ENCODE data around the gene PDK1. TPM values are rescaled to one million over a fixed set of nuclear protein-coding genes. Genes with fewer than 3 reads are reported as not detected.

Gene PDK1
- total RNA-seq, 1 donor from 2014 or later: 51.2 TPM

DNA sequence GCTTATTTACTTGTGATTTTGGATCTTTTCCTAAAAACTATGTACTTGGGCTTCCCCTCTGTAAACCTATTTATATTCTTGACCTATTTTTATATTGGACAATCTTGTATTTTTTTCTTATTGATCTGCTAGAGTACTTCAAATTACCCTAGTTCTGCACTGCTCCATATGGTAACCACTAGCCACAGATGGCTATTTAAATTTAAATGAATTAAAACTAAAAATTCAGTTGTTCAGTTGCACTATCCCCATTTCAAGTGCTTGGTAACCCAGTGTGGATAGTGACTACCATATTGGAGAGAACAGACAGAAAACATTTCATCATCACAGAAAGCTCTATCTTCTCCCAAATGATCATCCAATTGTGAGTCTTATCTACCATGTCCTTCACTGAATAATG is 74.3 kb downstream of the PDK1 start:
- H3K36me3 ChIP-seq: no peaks in the 10 kb centered on the region
- H3K4me3 ChIP-seq: no peak overlapping the region
- no peak for DNase-seq
- no peaks in the 10 kb centered on the region for H3K4me1 ChIP-seq
- no peaks in the 10 kb centered on the region for H3K9me3 ChIP-seq (replicated peaks)
- H3K27ac ChIP-seq (replicated peaks): no peak overlapping the region
- TF ChIP-seq, protein P1, sequence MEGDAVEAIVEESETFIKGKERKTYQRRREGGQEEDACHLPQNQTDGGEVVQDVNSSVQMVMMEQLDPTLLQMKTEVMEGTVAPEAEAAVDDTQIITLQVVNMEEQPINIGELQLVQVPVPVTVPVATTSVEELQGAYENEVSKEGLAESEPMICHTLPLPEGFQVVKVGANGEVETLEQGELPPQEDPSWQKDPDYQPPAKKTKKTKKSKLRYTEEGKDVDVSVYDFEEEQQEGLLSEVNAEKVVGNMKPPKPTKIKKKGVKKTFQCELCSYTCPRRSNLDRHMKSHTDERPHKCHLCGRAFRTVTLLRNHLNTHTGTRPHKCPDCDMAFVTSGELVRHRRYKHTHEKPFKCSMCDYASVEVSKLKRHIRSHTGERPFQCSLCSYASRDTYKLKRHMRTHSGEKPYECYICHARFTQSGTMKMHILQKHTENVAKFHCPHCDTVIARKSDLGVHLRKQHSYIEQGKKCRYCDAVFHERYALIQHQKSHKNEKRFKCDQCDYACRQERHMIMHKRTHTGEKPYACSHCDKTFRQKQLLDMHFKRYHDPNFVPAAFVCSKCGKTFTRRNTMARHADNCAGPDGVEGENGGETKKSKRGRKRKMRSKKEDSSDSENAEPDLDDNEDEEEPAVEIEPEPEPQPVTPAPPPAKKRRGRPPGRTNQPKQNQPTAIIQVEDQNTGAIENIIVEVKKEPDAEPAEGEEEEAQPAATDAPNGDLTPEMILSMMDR (IDR thresholded peaks at IDR 0.05; ENCODE audit: borderline replicate concordance): no peak
- H3K27me3 ChIP-seq (ENCODE audit: low read depth): no peaks in the 10 kb centered on the region
- intact Hi-C loops (cut with micrococcal nuclease): no loop called here

DNA sequence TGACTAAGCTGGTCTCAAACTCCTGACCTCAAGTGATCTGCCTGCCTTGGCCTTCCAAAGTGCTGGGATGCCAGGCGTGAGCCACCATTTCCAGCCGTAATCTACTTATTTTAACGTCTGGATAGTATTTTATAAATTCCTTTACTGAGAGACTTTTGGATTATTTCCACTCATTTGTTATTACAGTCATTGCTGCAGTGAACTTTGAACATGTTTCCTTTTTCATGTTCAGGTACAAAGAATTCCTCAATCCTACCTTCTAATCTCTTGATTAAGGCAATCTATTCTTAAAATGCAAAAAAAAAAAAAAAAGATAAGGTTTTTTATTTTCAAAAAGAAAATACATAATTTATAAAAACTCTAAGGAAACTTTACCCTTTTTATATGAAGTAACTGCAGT is 78.6 kb downstream of the PDK1 start:
- Histone ChIP-seq H3K27me3 (ENCODE audit: low read depth) (no peaks in the 10 kb centered on the region), H3K4me1 (no peaks in the 10 kb centered on the region), H3K36me3 (no peaks in the 10 kb centered on the region), H3K27ac (replicated peaks) (no peak overlapping the region), H3K9me3 (replicated peaks) (no peaks in the 10 kb centered on the region), H3K4me3 (no peak overlapping the region)
- DNase-seq: no peak
- TF ChIP-seq, protein P1 (IDR thresholded peaks at IDR 0.05; ENCODE audit: borderline replicate concordance): no peak
- intact Hi-C loops (cut with micrococcal nuclease): no loop called here

DNA sequence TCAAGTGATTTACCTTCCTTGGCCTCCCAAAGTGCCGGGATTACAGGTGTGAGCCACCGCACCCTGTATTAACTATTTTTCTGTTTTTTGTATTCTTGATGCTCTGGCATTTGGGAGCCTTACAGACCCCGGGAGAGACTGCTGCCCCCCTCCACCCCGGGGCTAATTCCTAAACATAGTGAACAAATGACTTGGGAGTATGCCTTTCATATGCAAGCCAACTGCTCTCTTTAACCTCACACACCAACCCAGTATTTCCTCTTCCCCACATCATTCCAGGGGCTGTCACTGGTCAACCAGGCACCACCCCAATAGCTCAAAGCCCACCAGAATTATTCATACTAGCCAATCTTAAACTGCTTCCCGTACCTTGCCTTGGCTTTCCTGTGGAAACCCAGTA is 79.7 kb downstream of the PDK1 start:
- Histone ChIP-seq H3K27me3 (ENCODE audit: low read depth) (no peaks in the 10 kb centered on the region), H3K9me3 (replicated peaks) (no peaks in the 10 kb centered on the region), H3K4me1 (peaks cover 2% of the 10 kb centered on the region), H3K4me3 (no peak overlapping the region), H3K36me3 (no peaks in the 10 kb centered on the region), H3K27ac (replicated peaks) (no peak overlapping the region)
- intact Hi-C loops (cut with micrococcal nuclease): no loop called here
- no peak for DNase-seq
- TF ChIP-seq, protein P1 (IDR thresholded peaks at IDR 0.05; ENCODE audit: borderline replicate concordance): no peak

DNA sequence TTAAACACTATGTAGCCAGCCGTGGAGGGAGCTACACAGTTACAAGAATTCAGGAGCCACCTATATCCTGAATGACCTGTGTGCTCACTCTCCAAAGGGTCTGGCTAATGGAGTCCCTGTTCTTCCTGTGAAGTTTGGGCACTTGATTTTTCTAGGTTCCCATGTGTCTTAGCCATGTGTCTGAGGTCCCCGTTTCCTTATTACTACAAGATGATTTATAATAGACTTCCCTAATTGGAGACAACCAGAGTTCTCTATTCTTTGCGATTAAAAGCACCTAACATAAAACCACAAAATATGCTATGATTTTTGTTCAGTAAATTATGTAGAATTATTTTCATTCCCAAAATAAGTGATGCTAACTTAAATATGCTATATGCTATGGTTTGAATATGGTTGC is 83.4 kb downstream of the PDK1 start:
- H3K27ac ChIP-seq (replicated peaks): no peak overlapping the region
- intact Hi-C loops (cut with micrococcal nuclease): no loop called here
- H3K36me3 ChIP-seq: no peaks in the 10 kb centered on the region
- no peak for DNase-seq
- H3K4me1 ChIP-seq: peaks cover 3% of the 10 kb centered on the region
- H3K9me3 ChIP-seq (replicated peaks): no peaks in the 10 kb centered on the region
- no peak overlapping the region for H3K4me3 ChIP-seq
- TF ChIP-seq, protein P1 (IDR thresholded peaks at IDR 0.05; ENCODE audit: borderline replicate concordance): no peak
- H3K27me3 ChIP-seq (ENCODE audit: low read depth): peaks cover 4% of the 10 kb centered on the region

DNA sequence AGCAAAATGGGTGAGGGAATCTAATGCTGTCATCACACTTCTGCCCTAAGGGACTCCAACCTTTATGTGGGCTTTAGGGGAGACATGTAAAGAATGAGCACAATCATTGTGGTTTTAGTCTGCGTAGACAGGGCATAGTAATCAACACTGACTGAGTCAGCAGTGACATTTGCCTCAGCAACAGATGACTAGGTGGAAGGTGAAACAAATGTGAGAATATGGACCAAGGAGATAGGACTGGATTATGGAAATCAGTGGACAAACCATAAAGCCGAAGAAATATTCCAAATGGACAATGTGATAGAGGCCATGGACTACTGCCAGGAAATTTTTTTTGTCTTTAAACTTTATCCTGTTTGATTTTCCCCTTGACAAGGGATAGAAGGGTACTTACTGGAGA is 83.9 kb downstream of the PDK1 start:
- intact Hi-C loops (cut with micrococcal nuclease): no loop called here

More for the DNA sequence above, 83.9 kb downstream of the PDK1 start:
- H3K4me1 ChIP-seq: peaks cover 3% of the 10 kb centered on the region
- no peak overlapping the region for H3K27ac ChIP-seq (replicated peaks)
- no peak overlapping the region for H3K4me3 ChIP-seq
- H3K27me3 ChIP-seq (ENCODE audit: low read depth): peaks cover 4% of the 10 kb centered on the region
- H3K36me3 ChIP-seq: no peaks in the 10 kb centered on the region
- TF ChIP-seq, protein P1 (IDR thresholded peaks at IDR 0.05; ENCODE audit: borderline replicate concordance): no peak
- no peak for DNase-seq
- H3K9me3 ChIP-seq (replicated peaks): no peaks in the 10 kb centered on the region
